MV-4-11 (cell line): ENCODE results near the gene ETDB.
"Not testable (repeated sequence)": the region's sequence is repeated elsewhere in the genome, so short reads cannot be mapped to it uniquely, and the experiment has no call there.

Experiments
- DNase-seq: peaks from one replicate; lab custom pipeline; 2025; lab: John Stamatoyannopoulos, UW

Gene ETDB

GRCh38 chrX:135120056-135120576, at the start of gene ETDB:
TSS of gene ETDB (minus strand) at chrX:135120526. CDS start at chrX:135119261, 1,265 bp downstream.
- DNase-seq: not testable (repeated sequence)

- not testable (repeated sequence) for DNase-seq
Observed at GRCh38 chrX:135169534-135169933, 49.2 kb upstream of the ETDB start.

GRCh38 chrX:135168486-135168885, 48.2 kb upstream of the ETDB start:
- DNase-seq: peak; percentile 62

- DNase-seq: not testable (repeated sequence)
Observed at GRCh38 chrX:135154688-135155087, 34.4 kb upstream of the ETDB start.

GRCh38 chrX:135126145-135126544, 5.8 kb upstream of the ETDB start:
- not testable (repeated sequence) for DNase-seq

- not testable (repeated sequence) for DNase-seq
Observed at GRCh38 chrX:135116064-135116463, 4.3 kb downstream of the ETDB start.

GRCh38 chrX:135114392-135114791, 5.9 kb downstream of the ETDB start:
- DNase-seq: peak; percentile 15

GRCh38 chrX:135112743-135113142, 7.6 kb downstream of the ETDB start:
- DNase-seq: no peak

- peak; percentile 1 for DNase-seq
Observed at GRCh38 chrX:135112096-135112729, 8.1 kb downstream of the ETDB start.

GRCh38 chrX:135109554-135109953, 10.8 kb downstream of the ETDB start:
- no peak for DNase-seq

- DNase-seq: no peak
Observed at GRCh38 chrX:135099493-135099783, 20.9 kb downstream of the ETDB start.

GRCh38 chrX:135097196-135097744, 23.1 kb downstream of the ETDB start:
- DNase-seq: not testable (repeated sequence)

GRCh38 chrX:135095715-135096114, 24.6 kb downstream of the ETDB start:
- DNase-seq: no peak

GRCh38 chrX:135094726-135095125, 25.6 kb downstream of the ETDB start:
- no peak for DNase-seq

GRCh38 chrX:135089126-135089525, 31.2 kb downstream of the ETDB start:
- no peak for DNase-seq

- DNase-seq: peak; percentile 6
Observed at GRCh38 chrX:135087867-135088266, 32.5 kb downstream of the ETDB start.

- DNase-seq: peak; percentile 41
Observed at GRCh38 chrX:135086197-135086854, 34.0 kb downstream of the ETDB start.

GRCh38 chrX:135081693-135082404, 38.5 kb downstream of the ETDB start:
- no peak for DNase-seq
